HG03558 (cell line): ENCODE measurements around the gene ANGPTL2.

Experiments
- ATAC-seq: cut with Tn5 transposase; IDR thresholded peaks from one replicate; pipeline ENCODE4 v1.9.1; 2021; ENCODE audit warnings: moderate number of reproducible peaks; ENCODE audit not compliant: unreplicated experiment; ENCODE audit errors: extremely low read depth

The ANGPTL2 gene

GRCh38 chr9:127099664-127100063 lies 22.8 kb downstream of the ANGPTL2 start:
- no peak for ATAC-seq

GRCh38 chr9:127098916-127099553 lies 23.4 kb downstream of the ANGPTL2 start:
- ATAC-seq: no peak

GRCh38 chr9:127097683-127098082 lies 24.8 kb downstream of the ANGPTL2 start:
- no peak for ATAC-seq

GRCh38 chr9:127096208-127096607 lies 26.2 kb downstream of the ANGPTL2 start:
- no peak for ATAC-seq

GRCh38 chr9:127095411-127095810 lies 27.0 kb downstream of the ANGPTL2 start:
- ATAC-seq: no peak

GRCh38 chr9:127093319-127094020 lies 29.0 kb downstream of the ANGPTL2 start:
- ATAC-seq: no peak

- ATAC-seq: no peak
Measured at GRCh38 chr9:127092041-127092608, 30.3 kb downstream of the ANGPTL2 start.

- ATAC-seq: no peak
Measured at GRCh38 chr9:127091526-127091925, 30.9 kb downstream of the ANGPTL2 start.

GRCh38 chr9:127090341-127090985 lies 32.0 kb downstream of the ANGPTL2 start:
- no peak for ATAC-seq

GRCh38 chr9:127089631-127090081 lies 32.8 kb downstream of the ANGPTL2 start:
- no peak for ATAC-seq

- no peak for ATAC-seq
Measured at GRCh38 chr9:127088724-127089615, 33.5 kb downstream of the ANGPTL2 start.

GRCh38 chr9:127087836-127088235 lies 34.6 kb downstream of the ANGPTL2 start:
- ATAC-seq: no peak

GRCh38 chr9:127087411-127087810 lies 35.0 kb downstream of the ANGPTL2 start:
- no peak for ATAC-seq

- ATAC-seq: no peak
Measured at GRCh38 chr9:127086771-127087170, 35.7 kb downstream of the ANGPTL2 start.

- no peak for ATAC-seq
Measured at GRCh38 chr9:127085186-127085585, 37.2 kb downstream of the ANGPTL2 start.

- no peak for ATAC-seq
Measured at GRCh38 chr9:127084076-127085039, 38.1 kb downstream of the ANGPTL2 start.

- ATAC-seq: no peak
Measured at GRCh38 chr9:127083138-127083980, 39.1 kb downstream of the ANGPTL2 start.
